HG03457 (cell line): ENCODE results near the gene MAPK6.
"Not testable (repeated sequence)": the region's sequence is repeated elsewhere in the genome, so short reads cannot be mapped to it uniquely, and the experiment has no call there.

Source experiments
- ATAC-seq: cut with Tn5 transposase; IDR thresholded peaks from one replicate; pipeline ENCODE4 v1.9.1; 2021; ENCODE audit warnings: moderate number of reproducible peaks; ENCODE audit not compliant: unreplicated experiment

The MAPK6 gene

DNA sequence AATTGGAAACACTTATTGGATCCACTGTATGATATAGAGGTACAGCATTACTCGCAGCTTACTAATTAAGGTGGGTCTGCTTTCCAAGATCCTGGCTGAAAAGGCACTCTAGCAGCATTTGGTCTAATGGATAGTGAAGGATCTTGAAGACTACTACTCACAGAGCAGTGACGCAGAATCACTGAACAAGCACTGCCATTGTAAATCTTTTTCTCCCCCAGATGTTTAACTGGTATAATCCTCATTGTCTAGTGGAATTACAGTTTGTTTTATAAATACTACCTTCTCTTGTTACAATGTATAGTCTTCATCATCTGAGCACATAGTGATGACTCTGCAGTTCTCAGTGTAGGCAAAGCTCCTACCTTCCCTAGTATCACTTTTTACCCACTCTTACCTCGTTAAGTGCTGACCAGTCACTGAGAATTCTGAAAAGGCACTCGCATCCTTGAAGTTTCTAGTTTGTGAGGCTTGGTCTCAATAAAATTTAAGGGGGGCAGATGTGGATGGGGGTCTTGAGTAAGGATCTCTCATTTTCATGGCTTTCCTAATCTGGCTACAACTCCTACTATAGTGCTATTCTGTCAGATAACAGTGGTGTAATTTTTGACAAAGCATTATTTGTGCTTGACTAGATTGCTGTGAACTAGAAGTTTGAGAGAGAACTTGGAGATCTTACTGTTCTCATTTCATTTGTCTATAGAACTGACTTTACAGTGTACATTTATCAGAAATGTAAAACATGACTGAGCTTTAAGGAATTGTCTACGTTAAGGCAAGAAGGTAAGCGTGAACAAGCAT, 23.2 kb downstream of the MAPK6 start:
- no peak for ATAC-seq

- ATAC-seq, result not testable (repeated sequence)
Measured at GRCh38 chr15:52045795-52046298, 26.8 kb downstream of the MAPK6 start.

GRCh38 chr15:52046552-52046951, 27.5 kb downstream of the MAPK6 start:
- ATAC-seq, result not testable (repeated sequence)

DNA sequence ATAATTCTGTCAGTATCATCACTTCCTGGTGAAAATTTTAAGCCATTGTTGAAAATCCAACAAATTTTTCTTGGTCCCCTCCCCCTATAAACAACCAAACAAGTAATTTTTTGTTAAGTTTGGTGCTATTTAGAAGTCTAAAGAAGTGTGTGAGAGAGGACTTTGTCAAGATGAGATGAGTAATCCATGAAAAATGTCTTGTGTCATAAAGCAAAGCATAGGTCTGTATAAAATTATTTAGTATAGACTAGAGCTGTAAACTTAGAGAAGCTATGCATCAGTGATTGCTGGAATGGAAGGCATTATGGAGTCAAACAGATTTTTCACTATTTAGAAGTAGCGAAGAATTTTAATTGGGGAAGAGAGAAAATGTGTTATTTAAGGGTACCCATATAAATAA, 31.4 kb downstream of the MAPK6 start:
- no peak for ATAC-seq

GRCh38 chr15:52052066-52052935, 33.3 kb downstream of the MAPK6 start:
- ATAC-seq, result no peak

GRCh38 chr15:52054381-52054780, 35.4 kb downstream of the MAPK6 start:
- no peak for ATAC-seq

DNA sequence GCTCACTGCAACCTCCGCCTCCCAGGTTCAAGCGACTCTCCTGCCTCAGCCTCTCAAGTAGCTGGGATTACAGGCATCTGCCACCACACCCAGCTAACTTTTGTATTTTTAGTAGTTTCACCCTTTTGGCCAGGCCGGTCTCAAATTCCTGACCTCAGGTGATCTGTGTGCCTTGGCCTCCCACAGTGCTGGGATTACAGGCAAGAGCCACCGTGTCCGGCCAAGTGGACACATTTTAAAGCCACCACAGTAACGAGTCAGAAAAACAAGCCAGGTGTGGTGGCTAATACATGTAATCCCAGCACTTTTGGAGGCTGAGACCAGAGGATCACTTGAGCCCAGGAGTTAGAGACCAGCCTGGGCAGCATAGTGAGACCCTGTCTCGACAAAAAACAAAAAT, 35.8 kb downstream of the MAPK6 start:
- ATAC-seq, result not testable (repeated sequence)

DNA sequence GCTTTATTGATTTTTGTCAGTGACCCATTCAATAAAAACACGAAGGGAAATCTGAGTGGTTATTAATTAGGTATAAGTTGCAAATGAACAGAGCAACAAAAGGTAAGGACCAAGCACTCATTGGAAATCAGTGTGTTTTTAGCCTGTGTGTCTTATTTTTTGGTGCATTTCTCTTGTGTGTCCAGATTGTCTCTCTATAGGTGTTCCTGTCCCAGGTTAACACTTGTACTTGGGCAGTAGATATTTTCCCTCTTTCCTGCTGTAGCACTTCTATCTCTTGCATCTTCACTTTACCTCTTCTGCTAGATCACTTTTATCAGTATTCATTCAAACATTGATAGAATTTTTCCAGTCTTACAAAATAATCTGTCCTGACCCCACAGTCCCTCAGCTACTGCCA, 37.0 kb downstream of the MAPK6 start:
- no peak for ATAC-seq

DNA sequence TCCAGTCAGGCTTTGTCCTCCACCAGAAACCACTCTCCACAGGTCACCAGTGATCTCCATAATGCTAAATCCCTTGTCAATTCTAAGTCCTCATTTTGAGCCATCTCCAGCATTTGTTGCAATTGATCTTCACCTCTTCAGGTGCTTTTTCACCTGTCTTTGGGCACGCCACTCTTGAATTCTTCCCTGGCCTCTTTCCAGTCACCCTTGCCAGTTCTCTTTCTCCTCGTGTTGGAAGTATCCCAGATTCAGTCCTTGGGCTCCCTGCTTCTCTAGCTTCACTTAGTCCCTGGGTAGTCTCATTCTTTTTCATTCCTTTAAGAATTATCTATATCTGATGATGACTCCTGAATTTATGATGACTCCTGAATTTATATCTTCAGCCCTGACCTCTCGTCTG, 37.5 kb downstream of the MAPK6 start:
- no peak for ATAC-seq

GRCh38 chr15:52057996-52058395, 39.0 kb downstream of the MAPK6 start:
- no peak for ATAC-seq

DNA sequence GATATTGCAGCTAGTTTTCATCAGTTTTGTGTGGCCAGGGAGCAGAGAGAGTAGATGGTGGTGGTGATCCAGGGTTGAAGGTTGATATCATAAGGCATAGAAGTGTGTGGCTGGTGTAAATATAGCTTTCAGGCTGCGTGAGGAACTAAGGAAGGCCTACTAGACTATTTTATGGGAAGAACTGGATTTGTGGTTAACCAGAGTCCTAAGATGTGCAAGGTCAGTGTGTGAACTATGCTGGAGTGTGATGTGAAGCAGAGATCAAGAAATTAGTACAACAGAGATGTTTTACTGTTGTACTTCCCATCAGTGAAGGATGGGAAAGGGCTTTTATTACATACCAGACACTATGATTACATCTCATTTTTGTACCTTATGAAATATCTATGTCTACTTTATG, 41.5 kb downstream of the MAPK6 start:
- no peak for ATAC-seq

DNA sequence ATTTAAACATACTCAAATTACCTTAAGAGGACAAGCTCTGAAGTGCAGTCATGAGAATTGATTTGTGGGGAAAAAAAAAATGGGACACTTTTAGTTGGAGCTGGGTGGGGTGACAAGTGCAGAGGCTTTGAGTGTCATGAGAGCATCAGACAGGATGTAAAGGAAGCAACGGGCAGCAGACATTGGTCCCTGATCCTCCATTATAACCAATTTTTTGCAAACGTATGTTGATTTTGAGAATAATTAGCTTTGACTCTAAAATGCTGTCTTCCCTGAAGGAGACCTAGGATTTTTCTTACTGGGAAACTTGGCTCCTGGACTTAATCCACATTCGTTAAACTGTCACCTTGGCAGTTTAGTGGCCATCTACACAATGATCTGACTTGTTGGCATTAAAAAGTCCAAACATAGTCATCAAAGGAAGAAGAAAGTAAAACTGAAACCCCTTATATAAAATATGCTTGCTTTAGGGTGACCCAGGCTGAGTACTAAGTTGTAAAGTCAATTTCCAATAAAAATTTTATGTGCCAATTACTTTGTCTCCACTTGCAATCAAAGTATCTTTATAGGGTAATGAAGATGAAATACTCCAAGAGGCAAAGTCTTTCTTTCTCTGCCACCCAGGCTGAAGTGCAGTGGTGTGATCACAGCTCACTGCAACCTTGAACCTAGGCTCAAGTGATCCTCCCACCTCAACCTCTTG, 48.0 kb downstream of the MAPK6 start:
- ATAC-seq, result no peak

GRCh38 chr15:52067545-52067926, 48.5 kb downstream of the MAPK6 start:
- ATAC-seq, result no peak

DNA sequence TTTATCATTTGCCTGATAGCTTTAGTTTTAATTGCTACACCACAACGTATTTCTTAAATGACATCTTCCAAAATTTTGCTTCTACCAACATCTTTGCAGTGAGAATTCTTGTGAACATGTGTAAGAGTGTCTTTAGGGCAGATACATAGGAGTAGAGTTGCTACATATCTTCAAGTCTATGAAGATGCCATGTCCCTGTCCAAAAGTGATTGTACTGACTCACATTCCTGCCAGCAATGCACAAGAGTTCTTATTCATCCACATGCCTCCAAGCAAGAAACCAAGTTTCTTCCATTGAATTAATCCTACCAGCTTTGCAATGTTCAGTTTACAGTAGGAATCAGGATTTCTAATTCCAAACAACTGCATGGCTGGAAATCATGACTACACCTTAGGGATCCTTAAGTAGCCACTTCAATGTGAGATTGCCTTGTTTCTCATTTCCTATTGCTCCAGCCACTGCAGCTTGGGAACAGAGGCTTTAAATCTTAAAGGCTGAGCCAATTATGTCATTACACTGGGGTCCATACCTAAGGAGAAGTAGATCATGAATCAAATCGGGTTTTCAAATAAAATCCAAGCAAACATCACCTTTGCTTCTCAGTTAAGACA, 49.1 kb downstream of the MAPK6 start:
- ATAC-seq, result no peak

DNA sequence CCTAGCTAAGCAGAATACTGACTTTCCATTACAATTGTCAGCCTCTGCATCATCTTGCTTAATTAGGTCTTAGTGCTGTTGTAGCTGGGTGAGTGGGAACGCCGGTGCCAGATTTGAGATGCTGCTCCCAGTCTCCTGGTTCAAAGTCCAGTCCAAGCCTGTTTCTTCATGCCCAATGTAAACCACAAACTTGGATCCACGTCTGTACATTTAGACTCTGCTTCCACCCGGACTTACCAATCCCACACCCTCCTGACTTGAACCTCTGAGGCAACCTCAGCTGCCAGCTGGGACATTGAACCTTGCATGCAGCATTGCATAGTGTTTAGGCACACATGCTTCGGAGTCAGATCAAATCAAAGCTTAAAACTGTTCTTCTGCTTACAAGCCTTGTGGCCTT, 50.5 kb downstream of the MAPK6 start:
- ATAC-seq, result no peak

- ATAC-seq, result no peak
Measured at GRCh38 chr15:52071570-52071969, 52.6 kb downstream of the MAPK6 start.

GRCh38 chr15:52076889-52077781, 58.1 kb downstream of the MAPK6 start:
- ATAC-seq, result no peak

DNA sequence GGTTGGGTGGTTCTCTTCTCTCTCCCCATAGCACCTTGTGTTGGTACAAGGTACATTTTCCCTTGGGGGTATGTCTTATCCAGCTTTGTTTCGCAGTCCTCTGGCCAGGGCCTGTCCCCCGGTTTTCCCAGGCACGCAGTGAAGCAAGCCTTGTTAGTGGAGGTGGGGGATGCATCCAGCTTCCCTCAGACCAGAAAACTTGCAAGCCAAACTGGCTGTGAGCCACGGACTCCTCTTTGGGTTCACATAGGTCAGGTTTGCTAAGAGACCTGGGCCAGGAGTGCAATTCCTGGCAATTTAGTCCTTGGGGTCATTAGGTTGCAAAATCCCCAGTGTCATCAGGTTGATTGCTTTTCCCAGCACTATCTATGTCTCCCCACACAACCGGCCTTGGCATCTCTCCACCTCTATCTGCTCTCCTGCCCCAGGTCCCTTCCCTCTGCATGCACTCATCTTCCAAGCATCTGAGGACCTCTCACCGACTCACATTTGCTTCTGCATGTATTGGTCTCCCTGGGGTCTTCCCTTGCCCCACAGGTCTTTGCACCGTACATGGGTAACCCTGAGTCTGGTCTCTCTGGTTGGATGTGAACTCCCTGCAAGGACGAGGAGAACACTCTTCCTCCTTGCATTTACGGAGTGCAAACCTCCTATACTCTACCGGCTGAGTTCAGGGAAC, 59.3 kb downstream of the MAPK6 start:
- no peak for ATAC-seq
